HepG2 (cell line): ENCODE results near the gene ZFR.

Experiments used
- PHB2 ChIP-seq: fragments of 450-650 bp; IDR thresholded peaks from 2 replicates; pipeline ENCODE4 v1.6.1; 2018; ENCODE audit not compliant: partially characterized antibody
- POLR2A ChIP-seq, 2 experiments: IDR thresholded peaks; 2 replicates each; pipeline ENCODE4 v1.6.1; 2011; ENCODE audit warnings: low read depth in 2 of 2, low read length in 2 of 2, mild to moderate bottlenecking in 1 of 2, moderate library complexity in 1 of 2; ENCODE audit not compliant: insufficient read depth in 1 of 2
- ZNF484 ChIP-seq: sonication (generic); formaldehyde crosslinking; IDR thresholded peaks from 2 replicates; pipeline ENCODE4 v1.5.1; 2020; ENCODE audit warnings: mild to moderate bottlenecking, low read depth, missing genetic modification reagents, borderline replicate concordance

DNA sequence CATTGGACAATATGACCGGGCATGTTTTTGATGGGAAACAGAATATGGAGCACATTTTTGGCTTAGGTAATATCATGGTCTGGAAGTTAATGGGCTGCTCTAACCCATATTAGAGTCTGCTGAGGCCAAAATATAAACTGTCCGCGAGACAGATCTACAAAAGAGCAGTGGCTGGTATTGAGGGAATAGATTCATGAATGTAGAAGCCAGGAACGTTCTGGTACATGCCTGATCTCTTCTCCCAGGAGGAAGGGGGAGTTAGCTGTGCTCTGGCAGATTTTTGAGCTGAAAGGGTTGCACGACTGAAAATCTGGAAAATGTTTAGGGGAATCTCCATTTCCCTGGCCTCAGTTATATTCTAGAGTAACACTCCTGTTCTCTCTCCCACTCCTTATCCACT, 42.9 kb upstream of the ZFR start:
- TF ChIP-seq PHB2 (no peak), ZNF484 (CRISPR knock-in tag) (no peak), POLR2A (IDR thresholded peaks at IDR 0.05; ENCODE audit: insufficient read depth in 1 of 2, low read depth in 2 of 2, low read length in 2 of 2) (no peak)
